Natural killer cell (primary cell): ENCODE data around the gene PTOV1. TPM values are rescaled to one million over a fixed set of nuclear protein-coding genes. Genes with fewer than 3 reads are reported as not detected.

Experiments
- ATAC-seq, 3 donors: fragments of 150-1000 bp in 2 of 3; fragments of 200-7000 bp in 1 of 3; cut with Tn5 transposase; 1 replicate in 1 of 3; 2 replicates in 2 of 3; pipeline ENCODE4 v1.10.0; 2021; ENCODE audit warnings: mild to moderate bottlenecking in 2 of 3, moderate library complexity in 2 of 3
- DNase-seq, 2 donors: peaks; one replicate each; pipeline versions ENCODE4 v3.0.0 to v3.0.0-alpha.2; 2013 to 2021; ENCODE audit warnings: mixed read lengths in 1 of 2
- H3K27ac ChIP-seq: one replicate; pipeline ENCODE4 v1.5.1; 2013; ENCODE audit warnings: mild to moderate bottlenecking, low read length
- H3K27me3 ChIP-seq: one replicate; pipeline ENCODE4 v1.6.1; 2013; ENCODE audit warnings: low read length; ENCODE audit not compliant: control insufficient read depth, insufficient read depth
- H3K36me3 ChIP-seq: one replicate; pipeline ENCODE4 v1.6.1; 2013; ENCODE audit warnings: low read length; ENCODE audit not compliant: control insufficient read depth, insufficient read depth
- H3K4me1 ChIP-seq: one replicate; pipeline ENCODE4 v1.6.1; 2013; ENCODE audit warnings: low read length; ENCODE audit not compliant: control insufficient read depth, insufficient read depth
- H3K4me3 ChIP-seq: one replicate; pipeline ENCODE4 v1.5.1; 2013; ENCODE audit warnings: low read length
- H3K9me3 ChIP-seq: one replicate; pipeline ENCODE4 v1.6.1; 2013; ENCODE audit warnings: low read length; ENCODE audit not compliant: control insufficient read depth, insufficient read depth
- H3K27ac Mint-ChIP-seq, 2 donors: one replicate each; pipeline ENCODE4 v1.8.0; 2022; ENCODE audit warnings: mild to moderate bottlenecking in 2 of 2, mixed read lengths in 2 of 2, moderate library complexity in 1 of 2
- H3K27me3 Mint-ChIP-seq, 2 donors: one replicate each; pipeline ENCODE4 v1.8.0; 2022; ENCODE audit warnings: low read depth in 2 of 2, mixed read lengths in 2 of 2
- H3K36me3 Mint-ChIP-seq: one replicate; pipeline ENCODE4 v1.8.0; 2022; ENCODE audit warnings: mixed read lengths
- H3K4me1 Mint-ChIP-seq, 2 donors: one replicate each; pipeline ENCODE4 v1.8.0; 2022; ENCODE audit warnings: mixed read lengths in 2 of 2
- H3K4me3 Mint-ChIP-seq: one replicate; pipeline ENCODE4 v1.8.0; 2022; ENCODE audit warnings: mild to moderate bottlenecking, moderate library complexity, mixed read lengths
- H3K9me3 Mint-ChIP-seq, 2 donors: one replicate each; pipeline ENCODE4 v1.8.0; 2022; ENCODE audit warnings: mixed read lengths in 2 of 2
- WGBS: methylation state at CpG from one replicate; pipeline ENCODE4 v1.1.7; 2013; ENCODE audit warnings: missing lambda C conversion rate; ENCODE audit not compliant: insufficient coverage; 5-methylcytosine and 5-hydroxymethylcytosine counted together
- intact Hi-C: fragments of 100-400 bp; cut with micrococcal nuclease; formaldehyde crosslinking; loops from one replicate; pipeline ENCODE4 v1.14.2; 2022
- total RNA-seq, 4 donors: library from RNA; stranded (reverse); fragments of 120-200 nt in 1 of 4; gene quantifications; one replicate each; pipeline versions ENCODE4 v1.2.3 to v1.2.4, GENCODE V29; 2013 to 2022
- TF ChIP-seq, protein P1 (sequence below): fragments of 200-600 bp; IDR thresholded peaks from one replicate; pipeline ENCODE4 v1.8.0; 2022; ENCODE audit warnings: antibody characterized with exemption

PTOV1 gene
- total RNA-seq, 3 donors from 2014 or later (not counting 1 experiment from before 2014, with no cell fraction given): 116 to 132 (median 128) TPM

DNA sequence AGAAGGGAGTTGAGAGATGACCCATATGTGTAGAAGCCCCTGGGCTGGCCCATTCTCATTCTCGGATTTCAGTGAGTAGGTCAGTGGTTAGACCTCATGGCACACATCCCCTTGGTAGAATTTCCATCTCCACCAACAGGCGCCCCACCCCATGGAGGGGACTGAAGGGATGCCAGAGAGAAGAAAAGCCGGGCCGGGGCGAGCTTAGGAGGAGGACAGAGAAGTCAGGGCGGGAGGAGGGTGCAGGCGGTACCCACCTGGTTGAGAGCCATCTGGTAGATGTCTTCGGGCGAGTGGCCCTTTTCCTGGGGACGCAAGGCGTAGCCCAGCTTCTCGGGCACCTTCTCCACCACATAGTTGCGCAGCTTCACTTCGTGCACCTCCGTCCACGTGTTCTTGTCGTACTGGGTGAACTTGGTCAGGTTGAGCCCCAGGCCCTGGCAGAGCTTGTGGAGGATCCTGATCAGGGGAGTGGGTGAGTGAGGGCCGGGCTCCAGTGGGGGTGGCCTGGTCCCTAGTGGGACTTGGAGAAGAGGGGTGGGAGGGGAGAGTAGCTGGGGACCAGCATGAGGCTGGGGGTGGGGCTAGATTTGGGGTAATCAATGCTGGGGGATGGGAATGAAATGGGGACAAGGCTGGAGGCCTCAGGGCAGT is 43.2 kb downstream of the PTOV1 start:
- H3K27ac Mint-ChIP-seq: peak overlapping the region in 1 of 2 donors; percentile 97
- H3K4me1 Mint-ChIP-seq: peaks cover 19 to 29% of the 10 kb centered on the region in 2 donors
- no peak for ATAC-seq

DNA sequence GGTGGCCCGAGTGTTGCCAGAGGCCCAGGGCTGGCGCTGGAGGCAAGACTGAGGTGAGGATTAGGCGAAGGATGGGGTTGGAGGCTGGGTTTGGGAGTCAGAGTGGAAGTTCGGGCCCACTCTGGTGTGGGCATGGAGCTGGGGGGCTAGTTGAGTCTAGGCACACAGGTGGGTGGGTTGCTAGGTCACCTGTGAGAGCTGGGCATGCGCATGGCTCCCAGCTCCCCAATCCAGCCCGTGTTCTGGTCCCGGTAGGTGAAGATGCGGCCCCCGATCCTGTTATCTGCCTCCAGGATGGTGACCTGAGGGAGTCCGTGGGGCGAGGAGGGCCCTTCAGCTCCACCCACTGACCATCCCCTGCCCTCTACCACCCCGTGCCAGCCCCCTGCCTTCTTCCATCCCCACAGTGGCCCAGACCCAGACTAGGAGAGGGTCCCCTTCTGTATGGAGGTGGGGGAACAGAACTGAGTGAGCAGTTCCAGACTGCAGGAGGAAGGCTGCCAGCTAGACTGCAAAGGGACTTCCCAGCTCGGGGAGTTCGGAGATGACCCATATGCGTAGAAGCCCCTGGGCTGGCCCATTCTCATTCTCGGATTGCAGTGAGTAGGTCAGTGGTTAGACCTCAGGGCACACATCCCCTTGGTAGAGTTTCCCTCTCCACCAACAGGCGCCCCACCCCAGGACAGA is 44.1 kb downstream of the PTOV1 start:
- H3K4me3 ChIP-seq: no peak overlapping the region
- Mint-ChIP-seq H3K27me3 (no peaks in the 10 kb centered on the region), H3K4me1 (peaks cover 19 to 23% of the 10 kb centered on the region in 2 donors), H3K36me3 (no peaks in the 10 kb centered on the region), H3K9me3 (no peaks in the 10 kb centered on the region), H3K27ac (peak overlapping the region in 1 of 2 donors; percentile 97), H3K4me3 (no peak overlapping the region)
- peaks cover 49% of the 10 kb centered on the region for H3K4me1 ChIP-seq
- H3K27me3 ChIP-seq: no peaks in the 10 kb centered on the region
- peak overlapping the region; percentile 96 for H3K27ac ChIP-seq
- H3K9me3 ChIP-seq: no peaks in the 10 kb centered on the region
- intact Hi-C loops: no loop called here
- TF ChIP-seq, protein P1, sequence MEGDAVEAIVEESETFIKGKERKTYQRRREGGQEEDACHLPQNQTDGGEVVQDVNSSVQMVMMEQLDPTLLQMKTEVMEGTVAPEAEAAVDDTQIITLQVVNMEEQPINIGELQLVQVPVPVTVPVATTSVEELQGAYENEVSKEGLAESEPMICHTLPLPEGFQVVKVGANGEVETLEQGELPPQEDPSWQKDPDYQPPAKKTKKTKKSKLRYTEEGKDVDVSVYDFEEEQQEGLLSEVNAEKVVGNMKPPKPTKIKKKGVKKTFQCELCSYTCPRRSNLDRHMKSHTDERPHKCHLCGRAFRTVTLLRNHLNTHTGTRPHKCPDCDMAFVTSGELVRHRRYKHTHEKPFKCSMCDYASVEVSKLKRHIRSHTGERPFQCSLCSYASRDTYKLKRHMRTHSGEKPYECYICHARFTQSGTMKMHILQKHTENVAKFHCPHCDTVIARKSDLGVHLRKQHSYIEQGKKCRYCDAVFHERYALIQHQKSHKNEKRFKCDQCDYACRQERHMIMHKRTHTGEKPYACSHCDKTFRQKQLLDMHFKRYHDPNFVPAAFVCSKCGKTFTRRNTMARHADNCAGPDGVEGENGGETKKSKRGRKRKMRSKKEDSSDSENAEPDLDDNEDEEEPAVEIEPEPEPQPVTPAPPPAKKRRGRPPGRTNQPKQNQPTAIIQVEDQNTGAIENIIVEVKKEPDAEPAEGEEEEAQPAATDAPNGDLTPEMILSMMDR: no peak
- DNase-seq (peak in 1 of 2 donors; percentile 58), ATAC-seq (no peak)
- no peaks in the 10 kb centered on the region for H3K36me3 ChIP-seq
- 84% methylated on average over 15 of the region's 17 CpGs for WGBS

More for the DNA sequence above, 43.2 kb downstream of the PTOV1 start:
- no peaks in the 10 kb centered on the region for H3K36me3 Mint-ChIP-seq
- no peaks in the 10 kb centered on the region for H3K27me3 Mint-ChIP-seq
- Histone ChIP-seq H3K4me1 (peaks cover 55% of the 10 kb centered on the region), H3K27me3 (no peaks in the 10 kb centered on the region), H3K9me3 (no peaks in the 10 kb centered on the region), H3K36me3 (no peaks in the 10 kb centered on the region), H3K4me3 (no peak overlapping the region), H3K27ac (no peak overlapping the region)
- no peak for DNase-seq
- WGBS: 87% methylated on average over 18 of the region's 18 CpGs
- intact Hi-C loops: no loop called here
- H3K9me3 Mint-ChIP-seq: no peaks in the 10 kb centered on the region
- TF ChIP-seq, protein P1: no peak
- H3K4me3 Mint-ChIP-seq: no peak overlapping the region

GRCh38 chr19:49895566-49896297 is 44.8 kb downstream of the PTOV1 start:
- TF ChIP-seq, protein P1: no peak

More at GRCh38 chr19:49895566-49896297, 44.8 kb downstream of the PTOV1 start:
- ATAC-seq (no peak), DNase-seq (no peak)
- Mint-ChIP-seq H3K9me3 (no peaks in the 10 kb centered on the region), H3K27ac (peak overlapping the region; percentile 87 to 97), H3K36me3 (no peaks in the 10 kb centered on the region), H3K27me3 (no peaks in the 10 kb centered on the region), H3K4me1 (peaks cover 19 to 20% of the 10 kb centered on the region in 2 donors), H3K4me3 (no peak overlapping the region)
- Histone ChIP-seq H3K27ac (peak overlapping the region; percentile 96), H3K36me3 (no peaks in the 10 kb centered on the region), H3K9me3 (no peaks in the 10 kb centered on the region), H3K4me1 (peaks cover 43% of the 10 kb centered on the region), H3K27me3 (no peaks in the 10 kb centered on the region), H3K4me3 (peak overlapping the region; percentile 1)
- 70% methylated on average over 15 of the region's 17 CpGs for WGBS
- intact Hi-C loops: loop anchor here (2.0 kb wide), 1 partner anchor 19 kb away; the partner anchor contains the start of genes AKT1S1 and TBC1D17
